ENCODE data around the gene SAA4. TPM values are rescaled to one million over a fixed set of nuclear protein-coding genes. Genes with fewer than 3 reads are reported as not detected.

The SAA4 gene
- total and polyA plus RNA-seq, 10 of the 15 experiments (the other 5 are each of a cell fraction or from before 2014, with no cell fraction given): not detected

GRCh38 chr11:18259259-18259658 is 22.7 kb upstream of the SAA4 start:
- TF ChIP-seq SMAD5 (IDR thresholded peaks at IDR 0.05; ENCODE audit: low read depth) (no peak), ZNF384 (IDR thresholded peaks at IDR 0.05; ENCODE audit: borderline replicate concordance, low read depth, low read length) (no peak), RCOR1 (conservative IDR thresholded peaks at IDR 0.05; ENCODE audit: low read depth, low read length) (no peak), PKNOX1 (IDR thresholded peaks at IDR 0.05) (no peak), SMARCA5 (IDR thresholded peaks at IDR 0.05) (no peak), ZNF592 (IDR thresholded peaks at IDR 0.05) (no peak), JUNB (IDR thresholded peaks at IDR 0.05) (no peak), BCLAF1 (IDR thresholded peaks at IDR 0.05) (no peak), MTA3 (IDR thresholded peaks at IDR 0.05; ENCODE audit: borderline replicate concordance, low read length) (no peak)
- no TSS peak for BruUV-seq (replicated peaks)
- H3K4me3 ChIP-seq: no peak overlapping the region
- no peaks in the 10 kb centered on the region for H3K9me3 ChIP-seq (replicated peaks; ENCODE audit: control insufficient read depth, insufficient read depth, low read length)
- DNase-seq (ENCODE audit: low read depth, low spot score) (no peak), FAIRE-seq (no peak), ATAC-seq (no peak)
- ChIA-PET CTCF (interaction anchor here (1.0 kb wide), 1 partner anchor 18 kb away, joined by 3 read pairs; no protein-coding TSS in a partner anchor), RAD21 (ENCODE audit: unreplicated experiment) (no interaction called here), SMC1A (ENCODE audit: uncharacterized antibody, unreplicated experiment) (interaction anchor here (0.7 to 0.9 kb wide), 2 partner anchors 30 to 57 kb away, joined by 3 read pairs; no protein-coding TSS in a partner anchor), POLR2A (no interaction called here)
- no peaks in the 10 kb centered on the region for H3K79me2 ChIP-seq (ENCODE audit: control insufficient read depth, insufficient read depth, low read length)
- no peaks in the 10 kb centered on the region for H4K20me1 ChIP-seq (ENCODE audit: control insufficient read depth, insufficient read depth)
- no peaks in the 10 kb centered on the region for H3K27me3 ChIP-seq (replicated peaks in 1 of 2; ENCODE audit: control insufficient read depth in 2 of 2, insufficient read depth in 2 of 2, low read length in 1 of 2)
- no peak overlapping the region for H3K4me2 ChIP-seq (ENCODE audit: control insufficient read depth, insufficient read depth)
- intact Hi-C loops (cut with micrococcal nuclease; ENCODE audit: unreplicated experiment): no loop called here
- H3K27ac ChIP-seq (ENCODE audit: control insufficient read depth, insufficient read depth): no peak overlapping the region
- in situ Hi-C loops (cut with MboI): no loop called here
- no peaks in the 10 kb centered on the region for H3K36me3 ChIP-seq (ENCODE audit: control insufficient read depth in 2 of 2, insufficient read depth in 2 of 2, low read length in 1 of 2)
- no peak overlapping the region for H3K9ac ChIP-seq (ENCODE audit: control insufficient read depth, insufficient read depth, low read length)
- H2AFZ ChIP-seq (ENCODE audit: control insufficient read depth, low read depth, low read length): no peak overlapping the region
- H3K4me1 ChIP-seq (ENCODE audit: control insufficient read depth, insufficient read depth, low read length): peaks cover 8% of the 10 kb centered on the region

Measured in GM12878 (cell line).